HepG2 (cell line): Measurements from ENCODE around the gene ZNF492.

Experiments used
- FOXA1 ChIP-seq, 2 experiments: fragments of 450-650 bp in 1 of 2; sonication (generic) in 1 of 2; formaldehyde crosslinking in 1 of 2; IDR thresholded peaks; 2 replicates each; pipeline versions ENCODE4 v1.4.0 to v1.6.1; 2016 to 2020; ENCODE audit warnings: missing genetic modification reagents in 1 of 2
- JUN ChIP-seq: sonication (generic); formaldehyde crosslinking; IDR thresholded peaks from 2 replicates; pipeline ENCODE4 v1.4.0; 2020; ENCODE audit warnings: mild to moderate bottlenecking, missing genetic modification reagents
- KLF15 ChIP-seq: sonication (generic); formaldehyde crosslinking; IDR thresholded peaks from 2 replicates; pipeline ENCODE4 v1.8.1; 2023; ENCODE audit warnings: borderline replicate concordance, mild to moderate bottlenecking, inconsistent platforms, missing genetic modification reagents, mixed read lengths
- POGZ ChIP-seq: sonication (generic); formaldehyde crosslinking; IDR thresholded peaks from 2 replicates; pipeline ENCODE4 v1.4.0; 2020; ENCODE audit warnings: mild to moderate bottlenecking, missing genetic modification reagents
- PRDM10 ChIP-seq: sonication (generic); formaldehyde crosslinking; IDR thresholded peaks from 2 replicates; pipeline ENCODE4 v1.4.0; 2020; ENCODE audit warnings: low read depth, missing genetic modification reagents
- RBAK ChIP-seq: sonication (generic); formaldehyde crosslinking; IDR thresholded peaks from 2 replicates; pipeline ENCODE4 v1.5.1; 2020; ENCODE audit warnings: mild to moderate bottlenecking, missing genetic modification reagents
- SP1 ChIP-seq, 2 experiments: fragments of 450-650 bp in 1 of 2; sonication (generic) in 1 of 2; formaldehyde crosslinking in 1 of 2; IDR thresholded peaks; 2 replicates each; pipeline versions ENCODE4 v1.4.0 to v1.6.1; 2016 to 2020; ENCODE audit warnings: missing genetic modification reagents in 1 of 2
- STAG1 ChIP-seq: sonication (generic); formaldehyde crosslinking; IDR thresholded peaks from 2 replicates; pipeline ENCODE4 v1.4.0; 2020; ENCODE audit warnings: missing genetic modification reagents
- ZNF576 ChIP-seq: sonication (generic); formaldehyde crosslinking; IDR thresholded peaks from 2 replicates; pipeline ENCODE4 v1.4.0; 2020; ENCODE audit warnings: mild to moderate bottlenecking, missing genetic modification reagents
- ZNF776 ChIP-seq: sonication (generic); formaldehyde crosslinking; IDR thresholded peaks from 2 replicates; pipeline ENCODE4 v1.4.0; 2020; ENCODE audit warnings: mild to moderate bottlenecking, missing genetic modification reagents

- TF ChIP-seq ZNF776 (CRISPR knock-in tag) (no peak), PRDM10 (CRISPR knock-in tag) (no peak), SP1 (IDR thresholded peaks at IDR 0.05) (no peak), SP1 (CRISPR knock-in tag; IDR thresholded peaks at IDR 0.05) (no peak), RBAK (CRISPR knock-in tag) (no peak), ZNF576 (CRISPR knock-in tag) (no peak), KLF15 (CRISPR knock-in tag) (no peak), FOXA1 (IDR thresholded peaks at IDR 0.05) (no peak), FOXA1 (CRISPR knock-in tag; IDR thresholded peaks at IDR 0.05) (no peak), POGZ (no peak), STAG1 (CRISPR knock-in tag) (no peak), JUN (no peak)
Observed at GRCh38 chr19:22603518-22604440, 30.3 kb upstream of the ZNF492 start.
